Endothelial cell of umbilical vein (primary cell): ENCODE data around the gene ZNF652. TPM values are rescaled to one million over a fixed set of nuclear protein-coding genes. Genes with fewer than 3 reads are reported as not detected.

Experiments used
- BruUV-seq: library from RNA; stranded (reverse); fragments of 400-500 nt; replicated peaks from 2 replicates; lab custom pipeline; 2021; lab: Mats Ljungman, UMichigan
- CTCF ChIA-PET: fragments of 300-600, 350-600 bp; sonication (Branson Sonifier 250); formaldehyde crosslinking; loops from one replicate; lab custom pipeline; 2021; ENCODE audit warnings: antibody characterized with exemption, inconsistent platforms; lab: Charles Lee
- POLR2A ChIA-PET: fragments of 300-600, 350-600 bp; sonication (Branson Sonifier 250); formaldehyde crosslinking; loops from one replicate; lab custom pipeline; 2021; ENCODE audit warnings: antibody characterized with exemption, inconsistent platforms; lab: Charles Lee
- DNase-seq: peaks from one replicate; pipeline ENCODE4 v3.0.0-alpha.2; 2011; ENCODE audit warnings: low read depth, low spot score
- FAIRE-seq: peaks from 2 replicates; lab custom pipeline; 2011; peaks lifted over from hg19 to GRCh38; lab: Jason Lieb, UNC
- H2AFZ ChIP-seq: 2 replicates; pipeline ENCODE4 v1.6.0; 2012; ENCODE audit warnings: low read depth, low read length, control low read depth, inconsistent platforms
- H3K27ac ChIP-seq: 2 replicates; pipeline ENCODE4 v1.5.1; 2011; ENCODE audit warnings: low read depth, mild to moderate bottlenecking, control low read depth, low read length, moderate library complexity; ENCODE audit not compliant: insufficient read depth
- H3K27me3 ChIP-seq, 2 experiments: 2 replicates each; pipeline versions ENCODE4 v1.6.0 to v1.6.1; 2011; ENCODE audit warnings: low read length in 2 of 2, mixed read lengths in 1 of 2; ENCODE audit not compliant: control insufficient read depth in 2 of 2, insufficient read depth in 2 of 2
- H3K36me3 ChIP-seq, 2 experiments: 2 replicates in 1 of 2; 3 replicates in 1 of 2; pipeline ENCODE4 v1.5.1; 2011; ENCODE audit warnings: low read length in 2 of 2, mild to moderate bottlenecking in 1 of 2, moderate library complexity in 1 of 2; ENCODE audit not compliant: control insufficient read depth in 2 of 2, insufficient read depth in 2 of 2; ENCODE audit errors: extremely low read depth in 1 of 2
- H3K4me1 ChIP-seq: 3 replicates; pipeline ENCODE4 v1.5.1; 2011; ENCODE audit warnings: mild to moderate bottlenecking, low read length; ENCODE audit not compliant: control insufficient read depth, insufficient read depth; ENCODE audit errors: extremely low read depth
- H3K4me2 ChIP-seq: 2 replicates; pipeline ENCODE4 v1.6.1; 2011; ENCODE audit warnings: low read length, control low read depth, mixed read lengths; ENCODE audit not compliant: insufficient read depth
- H3K4me3 ChIP-seq, 3 experiments: fragments of 200-600 bp in 1 of 3; sonication (generic), shearing (Covaris generic) in 1 of 3; replicated peaks in 1 of 3; 2 replicates each; pipeline ENCODE4 v1.5.1; 2011 to 2016; ENCODE audit warnings: control low read depth in 3 of 3, low read length in 3 of 3, mild to moderate bottlenecking in 2 of 3, inconsistent platforms in 1 of 3, low read depth in 1 of 3, moderate library complexity in 1 of 3; ENCODE audit not compliant: insufficient read depth in 1 of 3
- H3K79me2 ChIP-seq: 2 replicates; pipeline ENCODE4 v1.6.0; 2012; ENCODE audit warnings: low read length, inconsistent platforms; ENCODE audit not compliant: control insufficient read depth, insufficient read depth
- H3K9ac ChIP-seq: replicated peaks from 2 replicates; pipeline ENCODE3; 2011; ENCODE audit warnings: low read length, control low read depth; ENCODE audit not compliant: insufficient read depth; ENCODE audit errors: extremely low read depth
- H3K9me1 ChIP-seq: replicated peaks from 3 replicates; pipeline ENCODE4 v1.6.0; 2011; ENCODE audit warnings: mild to moderate bottlenecking, low read length; ENCODE audit not compliant: control insufficient read depth, insufficient read depth; ENCODE audit errors: extremely low read depth
- H3K9me3 ChIP-seq: replicated peaks from 2 replicates; pipeline ENCODE4 v1.5.1; 2012; ENCODE audit warnings: low read length, inconsistent platforms; ENCODE audit not compliant: control insufficient read depth, insufficient read depth
- H4K20me1 ChIP-seq: replicated peaks from 2 replicates; pipeline ENCODE3; 2011; ENCODE audit warnings: mild to moderate bottlenecking, low read length; ENCODE audit not compliant: control insufficient read depth, insufficient read depth; ENCODE audit errors: extremely low read depth
- CTCF ChIP-seq, 2 donors: IDR thresholded peaks; 1 replicate in 1 of 2; 2 replicates in 1 of 2; pipeline ENCODE4 v1.5.1; 2011; ENCODE audit warnings: low read length in 2 of 2, mild to moderate bottlenecking in 2 of 2, moderate library complexity in 2 of 2, control low read depth in 1 of 2, inconsistent platforms in 1 of 2, low read depth in 1 of 2; ENCODE audit not compliant: insufficient read depth in 1 of 2; ENCODE audit errors: extremely low read depth in 1 of 2
- EZH2 ChIP-seq: IDR thresholded peaks from 2 replicates; pipeline ENCODE4 v1.6.1; 2012; ENCODE audit warnings: borderline replicate concordance, low read depth, mild to moderate bottlenecking, moderate library complexity, low read length, inconsistent platforms; ENCODE audit not compliant: severe bottlenecking
- FOS ChIP-seq: IDR thresholded peaks from 2 replicates; pipeline ENCODE4 v1.6.1; 2011; ENCODE audit warnings: mild to moderate bottlenecking, low read length, moderate library complexity, borderline replicate concordance; ENCODE audit not compliant: insufficient read depth
- GATA2 ChIP-seq: IDR thresholded peaks from 2 replicates; pipeline ENCODE4 v1.7.0; 2011; ENCODE audit warnings: low read depth, mild to moderate bottlenecking, moderate library complexity, mixed read lengths, low read length; ENCODE audit not compliant: insufficient read length, insufficient read depth
- JUN ChIP-seq: IDR thresholded peaks from 2 replicates; pipeline ENCODE4 v1.6.1; 2011; ENCODE audit warnings: borderline replicate concordance, low read depth; ENCODE audit not compliant: insufficient read length, insufficient read depth
- MYC ChIP-seq: IDR thresholded peaks from one replicate; pipeline ENCODE4 v1.6.1; 2011; ENCODE audit warnings: mild to moderate bottlenecking, low read depth, low read length
- POLR2A ChIP-seq: IDR thresholded peaks from 2 replicates; pipeline ENCODE4 v1.6.1; 2012; ENCODE audit warnings: low read depth, mild to moderate bottlenecking, control low read depth, low read length
- POLR2AphosphoS5 ChIP-seq: IDR thresholded peaks from 2 replicates; pipeline ENCODE4 v1.6.1; 2012; ENCODE audit warnings: low read depth, mild to moderate bottlenecking, control low read depth, low read length, moderate library complexity; ENCODE audit not compliant: insufficient read depth
- dilution Hi-C: fragments of 300-500 bp; cut with MboI; formaldehyde crosslinking; loops from one replicate; pipeline ENCODE4 v1.15.0; 2019; ENCODE audit warnings: low sequenced_read_pairs; ENCODE audit not compliant: extremely low pct_ligation_motif_present
- intact Hi-C: fragments of 100-400 bp; cut with micrococcal nuclease; formaldehyde crosslinking; loops from one replicate; pipeline ENCODE4 v1.10.0; 2022
- polyA plus RNA-seq, 4 experiments: library from polyadenylated mRNA; depleted of rRNA in 3 of 4; stranded (reverse) in 3 of 4; unstranded in 1 of 4; fragments of >200 nt; gene quantifications; 2 replicates each; pipeline versions ENCODE4 v1.2.1 to v1.2.3, GENCODE V29; 2011 to 2012; ENCODE audit warnings: missing spikeins in 1 of 4
- total RNA-seq: library from RNA; stranded (reverse); gene quantifications from 2 replicates; pipeline ENCODE4 v1.2.3, GENCODE V29; 2021
- TF ChIP-seq, protein P1 (sequence below): IDR thresholded peaks from 2 replicates; pipeline ENCODE4 v1.6.1; 2011; ENCODE audit not compliant: insufficient read depth, insufficient read length

The ZNF652 gene
- total and polyA plus RNA-seq, 2 donors (not counting 3 experiments of a cell fraction or from before 2014, with no cell fraction given) = 6.1 to 18.6 TPM

DNA sequence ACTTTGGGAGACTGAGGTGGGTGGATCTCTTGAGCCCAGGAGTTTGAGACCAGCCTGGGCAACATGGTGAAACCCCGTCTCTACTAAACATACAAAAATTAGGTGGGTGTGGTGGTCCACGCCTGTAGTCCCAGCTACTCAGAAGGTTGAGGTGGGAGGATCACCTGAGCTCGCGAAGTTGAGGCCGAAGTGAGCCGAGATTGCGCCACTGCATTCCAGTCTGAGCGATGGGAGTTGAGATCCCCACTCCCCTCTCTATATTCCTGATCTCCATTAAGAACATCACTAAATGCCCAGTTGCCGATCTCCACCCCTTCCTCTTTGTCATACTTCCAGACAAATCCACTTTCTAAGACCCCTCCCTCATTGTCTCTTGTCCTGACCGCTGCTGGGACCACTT is 24.3 kb upstream of the ZNF652 start:
- Histone ChIP-seq H3K9ac (no peak overlapping the region), H3K79me2 (no peaks in the 10 kb centered on the region), H3K9me3 (no peaks in the 10 kb centered on the region), H3K4me1 (peaks cover 13% of the 10 kb centered on the region), H3K27ac (no peak overlapping the region), H3K27me3 (peaks cover 0 to 5% of the 10 kb centered on the region in 2 experiments), H4K20me1 (no peaks in the 10 kb centered on the region), H3K4me3 (no peak overlapping the region), H3K4me2 (no peak overlapping the region), H2AFZ (no peak overlapping the region), H3K36me3 (no peaks in the 10 kb centered on the region), H3K9me1 (no peaks in the 10 kb centered on the region)
- FAIRE-seq = no peak
- intact Hi-C loops = no loop called here
- no peak for DNase-seq
- TF ChIP-seq MYC (no peak), GATA2 (no peak), JUN (no peak), POLR2AphosphoS5 (no peak)
- ChIA-PET CTCF (interaction anchor here (1.0 to 4.0 kb wide), 4 partner anchors 9 to 71 kb away, joined by 3 to 13 read pairs (median 6); no protein-coding TSS in a partner anchor), POLR2A (no interaction called here)
- no TSS peak for BruUV-seq
- dilution Hi-C loops = no loop called here

DNA sequence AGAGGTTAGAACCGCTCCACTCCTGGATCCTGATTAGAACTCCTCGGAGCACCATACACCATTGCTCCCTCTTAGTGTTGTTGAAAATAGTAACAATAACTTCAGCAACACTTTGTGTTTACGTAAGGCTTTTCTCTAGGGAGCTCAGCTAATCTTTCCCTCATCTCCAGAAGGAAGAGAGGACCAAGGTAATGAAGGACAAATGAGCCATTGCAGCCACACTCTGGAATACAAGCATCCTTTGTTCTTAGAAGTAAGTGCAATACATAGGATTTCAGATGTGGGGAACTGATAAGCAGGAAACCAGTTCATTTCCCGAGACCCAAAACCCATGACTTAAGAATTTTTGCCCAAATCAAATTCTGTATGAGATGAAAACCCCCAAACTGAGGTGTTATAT is 22.9 kb upstream of the ZNF652 start:
- no peak for FAIRE-seq
- Histone ChIP-seq H3K9me1 (no peaks in the 10 kb centered on the region), H3K4me3 (no peak overlapping the region), H3K4me2 (no peak overlapping the region), H3K9me3 (no peaks in the 10 kb centered on the region), H3K27ac (no peak overlapping the region), H2AFZ (no peak overlapping the region), H3K9ac (no peak overlapping the region), H3K4me1 (peaks cover 1% of the 10 kb centered on the region), H3K79me2 (no peaks in the 10 kb centered on the region), H4K20me1 (no peaks in the 10 kb centered on the region), H3K27me3 (peaks cover 0 to 5% of the 10 kb centered on the region in 2 experiments), H3K36me3 (no peaks in the 10 kb centered on the region)
- no TSS peak for BruUV-seq
- TF ChIP-seq POLR2A (no peak), MYC (no peak), CTCF (IDR thresholded peaks at IDR 0.05; ENCODE audit: extremely low read depth in 1 of 2, insufficient read depth in 1 of 2, low read depth in 1 of 2, low read length in 2 of 2) (no peak), GATA2 (no peak), EZH2 (no peak), JUN (no peak), FOS (no peak), POLR2AphosphoS5 (no peak)
- TF ChIP-seq, protein P1, sequence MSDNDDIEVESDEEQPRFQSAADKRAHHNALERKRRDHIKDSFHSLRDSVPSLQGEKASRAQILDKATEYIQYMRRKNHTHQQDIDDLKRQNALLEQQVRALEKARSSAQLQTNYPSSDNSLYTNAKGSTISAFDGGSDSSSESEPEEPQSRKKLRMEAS = no peak
- ChIA-PET POLR2A (no interaction called here), CTCF (interaction anchor here (1.4 to 4.0 kb wide), 2 partner anchors 11 to 17 kb away, joined by 3 to 13 read pairs; no protein-coding TSS in a partner anchor)
- DNase-seq = no peak
- dilution Hi-C loops (no loop called here), intact Hi-C loops (no loop called here)
